HG03354 (cell line): ENCODE measurements around the gene HOXA7.

ENCODE experiments used
- ATAC-seq: cut with Tn5 transposase; IDR thresholded peaks from one replicate; pipeline ENCODE4 v1.9.1; 2021; ENCODE audit warnings: mild to moderate bottlenecking; ENCODE audit not compliant: unreplicated experiment, poor library complexity, severe bottlenecking

HOXA7 gene

DNA sequence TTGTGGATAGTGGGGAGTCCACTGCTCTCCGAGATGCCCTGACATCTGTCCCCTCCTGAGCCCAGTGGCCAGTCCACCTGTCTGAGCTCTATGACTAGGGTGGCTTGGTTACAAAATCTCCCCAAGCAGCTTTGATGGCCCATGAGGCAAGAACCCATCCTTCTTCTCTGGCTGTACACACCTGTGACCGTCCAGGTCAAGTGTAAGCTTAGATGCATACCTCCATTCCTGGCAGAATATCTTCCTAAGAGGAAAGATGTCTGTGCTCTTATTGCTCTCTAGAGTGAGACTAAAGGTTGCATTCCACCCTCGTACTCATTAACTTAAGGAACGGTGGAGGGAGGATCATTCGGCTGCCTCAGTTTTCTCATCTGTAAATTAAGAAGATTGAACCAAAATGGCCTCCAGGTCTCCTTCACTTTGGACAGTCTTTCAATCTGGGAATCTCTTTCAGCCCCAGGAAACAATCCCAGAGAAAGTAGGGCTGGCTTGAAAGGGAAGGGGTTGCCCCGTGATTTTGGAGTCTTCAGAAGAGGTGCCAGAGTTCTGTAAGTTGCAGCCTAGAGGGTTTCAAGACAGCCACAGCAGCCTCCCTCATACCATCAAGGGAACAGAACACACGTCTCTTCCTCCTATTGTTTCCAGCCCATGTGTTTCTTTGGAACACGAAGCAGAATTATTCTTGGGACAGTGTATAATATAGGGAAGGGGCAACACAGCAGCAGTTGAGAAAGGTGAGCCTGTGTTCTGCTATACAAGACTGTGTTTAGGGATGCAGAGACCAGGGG lies 31.4 kb downstream of the HOXA7 start:
- no peak for ATAC-seq

DNA sequence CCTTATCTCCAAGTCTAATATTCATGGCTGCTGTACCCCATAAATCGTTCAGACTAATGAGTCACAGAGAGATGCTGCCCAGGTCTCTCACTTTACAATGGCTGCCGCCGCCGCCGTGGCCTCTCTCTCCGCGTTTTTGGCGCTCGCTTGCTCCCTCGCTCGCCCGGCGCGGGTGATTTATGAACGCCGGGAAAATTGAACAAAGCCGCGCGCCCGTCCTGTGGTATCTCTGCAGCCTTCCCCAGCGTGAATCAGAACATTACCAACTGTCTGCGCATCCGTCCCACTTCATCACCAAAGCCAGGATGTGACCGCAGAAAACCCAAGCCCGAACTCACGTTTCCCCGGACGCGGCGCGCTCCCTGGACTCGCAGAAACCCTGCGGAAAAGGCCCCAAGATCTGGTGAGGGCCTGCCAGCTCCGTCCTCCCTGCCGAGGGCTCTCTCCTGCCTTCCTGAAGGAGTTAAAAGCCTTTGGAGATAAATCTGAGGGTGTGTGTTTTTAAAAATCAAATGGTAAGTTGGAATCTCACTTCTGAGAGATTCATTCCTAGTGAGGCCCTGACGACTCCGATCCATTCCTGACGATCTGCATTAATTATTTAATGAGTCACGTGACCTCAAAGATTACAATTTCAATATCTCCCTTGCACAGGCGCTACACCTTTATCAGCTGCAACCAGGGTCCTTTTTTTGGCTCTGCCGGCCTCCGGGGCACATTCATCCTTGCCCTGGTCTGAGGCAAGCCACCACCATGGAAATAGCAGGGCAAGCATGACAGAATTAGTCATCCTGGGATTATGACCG lies 32.2 kb downstream of the HOXA7 start:
- ATAC-seq = no peak

DNA sequence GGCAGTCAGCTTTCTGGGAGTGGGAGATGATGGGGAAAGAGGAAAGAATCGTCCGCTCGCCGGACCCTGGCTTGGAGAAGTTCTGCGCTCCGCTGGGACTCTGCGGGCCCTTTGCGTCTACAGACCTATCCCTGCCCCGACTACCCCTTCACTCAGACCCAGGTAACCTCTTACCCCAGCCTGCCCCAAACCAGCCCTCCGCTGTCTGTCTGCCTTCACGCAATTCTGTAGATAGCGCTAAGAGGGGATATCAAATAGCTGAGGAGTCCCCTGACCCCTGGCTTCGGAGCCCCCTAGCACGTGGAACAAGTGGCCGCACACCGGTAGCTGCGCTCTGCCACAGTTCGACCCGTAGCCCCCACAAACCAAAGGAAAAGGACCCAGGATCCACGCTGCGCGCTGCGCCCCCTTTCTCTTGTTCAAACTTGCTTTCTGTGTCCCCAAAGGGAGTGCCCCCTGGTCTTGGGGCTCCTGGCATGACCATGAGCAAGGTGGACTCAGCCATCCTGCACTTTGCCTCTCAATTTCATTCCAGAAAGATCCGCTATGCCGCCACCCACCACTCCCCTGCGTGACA lies 32.9 kb downstream of the HOXA7 start:
- ATAC-seq = no peak

DNA sequence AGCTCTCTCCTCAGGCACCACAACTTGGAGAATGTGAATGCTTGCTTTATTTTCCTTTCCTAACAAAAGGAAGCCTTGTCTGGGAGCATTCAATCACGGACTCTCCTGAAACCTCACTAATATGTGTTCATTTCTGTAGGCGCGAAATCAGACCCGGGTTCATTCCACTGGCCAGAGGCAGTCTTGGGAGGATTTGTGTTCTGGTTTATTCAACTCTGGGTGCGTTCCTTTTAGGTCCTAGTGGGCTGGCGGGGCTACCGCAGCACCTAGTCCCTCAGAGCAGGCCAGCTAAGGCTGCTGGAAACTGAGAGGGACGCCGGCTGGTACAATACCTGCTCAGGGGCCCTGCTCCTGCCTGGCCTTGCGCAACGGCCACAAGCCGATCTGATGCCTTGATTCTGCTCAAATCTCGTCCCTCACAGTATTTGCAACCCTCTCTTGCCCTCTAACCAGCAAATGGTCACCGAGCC lies 33.4 kb downstream of the HOXA7 start:
- no peak for ATAC-seq

DNA sequence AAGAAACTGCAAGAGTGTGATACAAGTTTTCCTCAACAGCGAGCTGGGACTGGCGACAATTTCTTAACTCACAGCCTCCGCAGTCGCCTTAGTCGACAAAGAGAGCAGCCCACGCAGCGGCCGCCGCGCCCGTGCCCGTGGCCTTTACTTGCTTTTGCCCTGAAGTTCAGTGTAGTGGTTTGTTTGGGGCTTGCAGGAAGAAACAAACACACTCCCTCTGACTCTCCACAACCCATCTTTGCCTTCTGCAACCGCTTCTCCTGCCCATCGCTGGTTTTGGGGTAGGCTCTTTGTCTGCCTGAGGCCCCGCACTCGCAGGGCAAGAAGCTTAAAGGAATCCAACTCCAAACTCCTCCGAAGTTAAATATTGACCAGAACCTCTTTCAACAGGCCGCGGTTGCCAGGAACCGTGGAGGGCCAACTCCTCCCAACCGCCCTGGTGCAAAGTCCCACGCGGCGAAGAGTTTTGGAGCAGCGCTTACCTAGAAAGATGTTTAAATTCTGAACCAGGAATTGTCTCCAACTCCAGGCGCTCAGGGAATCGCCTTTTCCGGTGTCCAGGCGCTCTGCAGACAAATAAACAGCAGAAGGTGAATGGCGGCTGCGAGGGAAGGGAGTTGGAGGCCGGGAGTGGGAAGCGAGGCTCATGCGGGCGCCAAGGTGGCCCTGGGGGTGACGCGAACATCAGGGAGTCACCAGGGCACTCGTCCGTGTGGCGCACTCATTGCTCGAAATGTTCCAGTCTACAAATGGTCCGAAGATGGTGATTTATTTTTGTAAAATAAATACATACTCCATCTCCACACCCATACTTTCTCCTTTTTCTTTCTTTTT lies 34.2 kb downstream of the HOXA7 start:
- ATAC-seq = no peak

DNA sequence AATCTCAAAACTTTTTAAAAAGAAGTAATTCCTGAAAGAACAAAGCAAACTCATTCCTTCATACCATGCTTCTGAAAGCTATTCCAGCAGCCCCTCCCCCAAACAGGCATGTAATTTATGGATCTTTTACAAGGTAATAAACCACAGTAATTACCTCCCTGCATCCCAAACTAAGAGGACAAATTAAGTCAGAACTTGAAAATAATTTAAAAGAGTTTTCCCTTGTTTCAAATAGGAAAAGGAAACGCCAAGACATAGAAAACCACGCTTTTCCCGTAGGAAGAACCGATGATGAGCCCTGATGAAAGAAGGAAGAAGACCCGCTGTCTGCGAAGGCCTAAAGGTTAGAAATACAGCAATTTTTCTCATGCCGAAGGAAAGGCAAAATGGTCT lies 34.8 kb downstream of the HOXA7 start:
- no peak for ATAC-seq

DNA sequence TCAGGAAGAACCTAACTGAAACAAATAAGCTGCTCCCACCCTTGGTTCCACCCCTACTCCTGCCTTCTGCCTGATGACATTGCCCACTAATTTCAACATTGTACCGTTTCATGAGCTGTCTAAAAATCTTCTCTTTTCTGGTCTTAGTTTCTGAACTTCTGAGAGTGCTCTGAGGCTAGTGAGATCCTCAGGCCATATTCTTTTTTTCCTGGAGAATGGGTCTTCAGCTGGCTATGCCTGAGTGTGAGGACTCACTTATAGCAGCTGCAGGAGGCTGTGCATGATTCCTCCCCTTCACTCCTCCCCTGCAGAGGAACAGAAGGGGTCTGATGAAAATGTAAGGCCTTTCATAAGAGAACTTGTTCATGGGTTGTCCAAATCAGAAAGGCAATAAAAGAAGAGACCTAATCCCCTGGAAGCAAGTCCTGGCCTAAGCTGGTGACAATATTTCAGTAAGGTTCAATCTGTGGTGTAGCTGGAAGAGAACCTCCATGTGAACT lies 37.0 kb downstream of the HOXA7 start:
- no peak for ATAC-seq

DNA sequence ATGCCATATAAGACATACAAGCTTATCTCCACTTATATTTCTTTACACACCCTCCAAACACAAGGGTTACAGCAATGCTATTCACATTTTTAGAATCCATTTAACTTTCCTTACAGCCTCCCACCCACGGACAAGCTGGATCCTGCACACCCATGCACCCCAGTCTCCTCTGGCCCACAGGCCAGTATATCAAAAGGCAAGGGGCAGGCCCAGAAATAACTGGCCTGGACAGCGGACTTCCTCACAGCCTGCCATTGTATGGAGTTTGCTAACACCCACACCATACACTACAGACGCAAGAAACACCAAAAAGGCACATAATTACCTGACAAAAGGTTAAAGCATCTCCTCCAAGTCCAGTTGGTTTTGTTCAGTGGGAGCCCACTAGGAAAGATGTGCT lies 37.9 kb downstream of the HOXA7 start:
- ATAC-seq = no peak

DNA sequence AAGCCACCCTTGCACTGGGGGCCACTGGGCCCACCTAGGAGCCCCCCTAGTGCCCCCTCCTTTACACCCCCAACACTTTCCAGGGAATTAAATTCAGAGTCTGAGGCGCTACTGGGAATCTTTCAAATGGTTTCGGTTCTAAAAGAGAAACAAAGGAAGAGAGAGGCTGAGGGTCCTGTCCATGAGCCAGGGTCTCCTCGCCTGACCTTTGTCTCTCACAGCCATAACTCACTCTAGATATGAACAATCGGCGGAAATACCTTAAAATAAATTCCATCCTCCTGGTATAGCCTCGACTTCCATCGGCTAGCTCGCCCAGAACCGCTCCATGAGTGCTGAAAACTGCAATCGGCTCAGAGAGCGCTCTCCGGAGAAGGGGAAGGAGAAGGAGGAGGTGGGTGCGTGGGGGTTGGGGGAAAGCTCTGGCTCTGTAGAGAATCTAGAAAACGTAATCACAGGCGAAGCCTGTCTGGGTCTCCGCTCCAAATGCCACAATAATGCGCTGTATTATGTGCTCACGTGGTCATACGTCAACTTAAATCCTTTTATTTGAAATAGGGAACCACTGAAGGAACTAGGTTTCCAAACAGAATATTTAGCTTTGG lies 38.5 kb downstream of the HOXA7 start:
- no peak for ATAC-seq

DNA sequence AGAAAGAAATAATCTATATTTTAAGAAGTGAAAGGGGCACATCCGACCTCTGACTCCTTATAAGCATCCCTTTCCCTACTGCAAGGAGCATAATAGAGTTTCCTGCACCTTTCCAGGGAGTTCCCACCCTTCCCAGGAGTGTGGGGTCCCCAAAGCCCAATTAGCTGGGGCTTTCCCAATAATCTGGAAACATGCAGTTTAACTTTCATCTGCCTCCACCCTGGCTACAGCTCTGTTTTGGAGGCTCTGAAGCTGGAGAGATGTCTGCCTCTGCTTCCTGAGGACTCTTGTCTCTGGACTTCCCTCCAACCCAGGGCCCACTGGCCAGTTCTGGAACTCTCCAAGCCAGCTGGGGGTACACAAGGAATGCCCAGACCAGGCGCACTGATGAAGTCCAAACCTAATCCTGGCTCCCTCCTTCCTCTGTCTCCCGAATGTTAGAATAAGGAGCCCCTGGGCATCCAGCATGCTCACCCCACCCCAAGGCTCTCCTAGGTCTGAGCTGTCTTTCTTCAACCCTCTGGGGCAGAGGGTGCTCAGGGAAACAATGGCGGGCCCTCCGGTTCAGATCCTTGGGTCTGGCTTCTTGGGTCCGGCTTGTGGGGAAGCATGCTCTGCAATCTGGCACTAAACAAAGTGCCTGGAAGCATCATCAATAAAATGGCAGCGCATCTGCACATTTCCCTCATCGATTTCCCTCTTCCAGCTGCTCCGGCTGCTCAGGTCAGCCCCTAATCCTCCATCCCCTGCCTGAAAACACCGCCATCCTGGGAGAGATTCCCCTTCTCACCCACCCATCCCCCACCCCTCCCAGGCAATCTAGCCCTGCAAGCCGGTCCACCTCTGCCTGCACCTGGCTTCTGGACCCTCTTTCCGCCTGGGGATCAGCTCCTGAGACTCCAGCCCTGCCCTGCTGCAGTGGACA lies 39.3 kb downstream of the HOXA7 start:
- ATAC-seq = no peak

DNA sequence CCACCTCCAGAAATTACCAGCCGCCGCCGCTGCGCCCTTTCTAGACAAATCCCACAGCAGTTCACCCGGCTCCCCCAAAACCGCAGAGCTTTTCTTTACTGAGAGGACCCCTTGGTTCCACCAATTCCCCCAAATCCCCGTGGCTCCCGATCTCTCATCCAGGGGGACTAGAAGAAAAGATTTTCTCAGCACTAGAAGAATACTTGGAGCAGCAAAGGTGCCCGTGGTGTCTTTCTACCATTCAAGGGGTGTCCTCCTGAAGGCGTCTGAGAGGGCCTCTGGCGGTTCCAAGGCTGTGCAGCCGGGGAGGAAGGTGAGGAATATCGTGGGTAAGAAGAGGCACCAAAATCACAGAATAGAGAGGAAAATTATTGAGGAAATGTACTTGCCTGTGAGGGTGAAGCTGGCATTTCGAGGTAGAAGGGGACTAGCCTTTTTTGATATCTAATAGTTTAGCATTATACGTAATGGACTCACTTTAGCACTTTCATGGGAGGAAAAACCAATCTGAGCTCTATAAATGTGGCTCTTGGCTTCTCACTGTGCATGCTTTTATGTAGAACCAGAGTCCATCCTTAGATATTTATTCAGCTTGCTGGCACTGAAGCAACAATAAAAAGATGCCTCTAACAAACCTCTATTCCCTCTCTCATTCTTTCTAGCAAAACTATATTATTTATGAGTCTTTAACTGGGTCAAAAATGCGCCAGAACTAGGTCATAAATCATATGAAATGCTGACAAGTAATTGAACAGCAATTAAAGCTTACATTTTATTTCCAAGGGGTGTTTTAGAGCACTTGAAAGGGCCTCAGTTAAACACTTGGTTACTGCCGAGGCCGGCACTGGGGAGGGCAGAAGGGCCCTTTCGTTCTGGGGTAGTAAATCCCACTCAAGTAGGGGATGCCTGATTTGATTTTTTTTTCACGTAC lies 40.2 kb downstream of the HOXA7 start:
- no peak for ATAC-seq

DNA sequence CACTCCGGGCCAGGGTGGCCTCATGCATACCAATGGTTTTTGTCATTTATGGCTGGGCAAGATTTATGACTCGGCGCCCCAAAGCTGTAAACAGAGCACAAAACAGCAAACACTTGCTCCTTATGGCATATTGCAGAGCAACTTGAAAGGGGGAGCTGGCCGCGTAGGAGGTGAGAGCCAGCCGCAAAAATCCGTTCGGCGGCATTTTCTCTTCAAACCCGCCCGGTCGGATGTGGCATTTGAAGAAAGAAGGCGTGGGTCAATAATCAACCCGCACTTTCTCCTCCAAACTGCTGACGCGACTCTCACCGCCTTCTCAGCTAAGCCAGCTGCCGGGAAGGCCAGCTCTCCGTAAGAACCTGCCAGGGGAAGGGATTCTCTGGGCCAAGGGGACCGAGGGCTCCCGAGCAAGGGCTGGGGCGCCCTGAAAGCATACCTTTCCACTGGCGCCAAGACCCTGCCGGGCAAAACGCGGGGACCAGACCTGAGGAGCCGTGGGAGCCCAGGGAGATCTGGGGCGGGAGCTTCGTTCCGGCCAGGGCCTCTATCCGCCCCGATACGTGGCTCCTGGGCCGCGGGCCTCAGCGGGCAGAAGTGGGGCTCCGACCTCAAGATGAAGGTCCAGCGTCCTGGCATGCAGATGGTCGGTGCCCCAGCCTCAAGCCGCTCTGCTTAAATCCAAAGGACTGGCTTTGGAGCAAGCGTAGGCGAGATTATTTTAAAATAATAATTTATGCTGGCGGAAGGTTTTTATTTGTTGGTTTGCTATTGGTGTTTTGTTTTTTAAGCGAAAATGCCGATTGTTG lies 41.1 kb downstream of the HOXA7 start:
- ATAC-seq = no peak

DNA sequence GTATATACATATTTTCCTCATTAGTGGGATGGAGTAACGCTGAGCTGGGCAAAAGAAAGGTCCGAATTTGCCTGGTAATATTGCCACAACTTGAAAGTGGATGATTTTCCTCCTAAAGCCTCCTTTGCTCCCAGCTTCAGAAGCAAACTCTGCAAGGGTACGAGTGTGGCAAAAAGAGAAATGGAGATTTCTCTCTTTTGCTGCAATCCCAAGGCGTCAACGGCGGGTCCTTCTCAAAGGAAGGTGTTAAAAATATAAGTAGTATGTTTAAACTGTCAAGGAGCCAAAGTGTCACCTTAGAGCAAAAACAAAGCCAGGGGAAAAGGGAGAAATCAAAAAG lies 41.6 kb downstream of the HOXA7 start:
- no peak for ATAC-seq

DNA sequence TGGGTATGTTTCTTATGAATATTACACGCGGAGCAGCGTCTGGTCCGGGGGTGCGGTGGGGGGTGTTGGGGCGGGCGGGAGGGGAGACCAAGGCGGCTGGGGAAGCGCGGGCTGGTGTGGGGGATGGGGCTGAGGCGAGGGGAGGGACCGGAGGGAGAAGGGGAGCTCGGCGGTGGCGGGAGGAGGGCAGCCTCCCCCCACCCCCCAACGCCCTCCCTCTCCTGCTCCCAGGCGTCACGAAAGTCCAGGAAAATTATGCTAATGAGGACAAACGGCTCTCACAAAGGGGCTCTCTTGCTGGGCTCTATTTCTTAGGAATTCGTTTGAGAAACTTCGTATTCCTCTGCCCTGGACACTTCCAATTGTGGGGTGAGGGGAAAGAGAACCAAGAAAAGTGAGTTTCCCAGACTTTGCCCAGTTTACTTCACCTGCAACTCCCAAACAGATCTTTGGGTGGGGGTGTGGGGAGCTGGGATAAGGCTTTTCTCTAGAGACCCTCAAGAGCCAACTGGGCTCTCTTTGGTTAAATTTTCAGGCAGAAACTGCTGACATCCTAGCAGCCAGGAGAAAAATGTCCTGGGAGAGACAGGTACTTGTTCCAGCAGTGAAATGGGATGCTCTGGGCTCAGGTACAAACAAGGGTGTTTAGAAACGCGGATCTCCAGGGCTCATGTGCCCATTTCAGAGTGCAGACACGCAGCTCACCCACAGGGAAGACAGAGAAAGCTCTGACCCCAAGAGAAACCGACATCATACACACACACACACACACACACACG lies 42.3 kb downstream of the HOXA7 start:
- no peak for ATAC-seq

DNA sequence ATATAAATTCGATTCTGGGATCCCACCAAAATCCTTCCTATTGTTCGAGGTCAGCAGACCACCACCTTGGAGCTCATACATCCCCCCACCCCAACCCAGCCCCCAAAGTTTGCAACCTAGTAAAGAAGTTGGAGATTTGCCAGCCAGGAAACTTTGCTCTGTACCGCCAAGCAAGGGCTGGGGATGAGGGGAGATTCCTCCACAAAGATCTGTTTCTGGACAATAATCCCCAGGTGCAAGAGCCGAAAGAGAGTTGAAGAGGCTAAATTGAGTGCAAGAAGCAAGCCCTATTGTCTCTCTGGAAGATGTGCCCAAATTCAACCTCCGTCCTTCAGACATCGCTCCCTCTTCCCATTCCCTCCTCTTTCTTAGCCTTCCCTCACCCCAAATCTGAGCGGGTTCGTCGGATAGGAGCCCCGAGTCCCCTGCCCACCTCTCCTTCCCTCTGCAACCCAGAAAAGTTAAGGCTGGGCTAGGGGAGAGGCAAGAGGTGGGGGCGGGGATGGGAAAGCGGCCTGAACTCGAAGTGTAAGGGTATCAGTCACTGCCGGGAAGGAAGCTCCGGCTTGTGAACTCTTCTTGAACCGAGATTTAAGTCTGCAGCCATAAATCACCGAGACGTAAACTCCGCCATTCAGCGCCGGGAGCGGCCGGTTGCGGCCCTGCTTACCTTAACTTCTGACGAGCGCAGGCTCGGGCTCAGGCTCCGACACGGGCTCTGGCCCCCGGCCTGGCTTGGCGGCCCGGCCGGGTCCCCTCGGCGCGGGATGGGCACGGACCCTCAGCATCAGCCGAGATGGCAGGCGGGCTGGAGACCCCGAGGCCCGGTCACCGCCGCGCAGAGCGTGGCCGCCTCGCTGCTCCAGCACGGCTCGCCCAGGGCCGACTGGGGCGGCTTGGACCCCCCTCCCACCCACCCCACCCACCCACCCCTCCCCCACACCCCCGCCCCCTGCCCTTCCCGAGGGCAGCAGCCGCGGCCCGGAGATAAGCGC lies 43.2 kb downstream of the HOXA7 start:
- no peak for ATAC-seq
